T-helper 1 cell treated with Interleukin-12 subunit alpha and Interleukin-12 subunit beta and Interleukin-4 antibody, amounts not matched to agents 30 μg/mL and 1 μg/mL, for 36 hours (primary cell): ENCODE results near the gene NFX1.

ENCODE experiments used
- H3K27ac Mint-ChIP-seq: one replicate; pipeline ENCODE4 v1.8.0; 2021; ENCODE audit warnings: mild to moderate bottlenecking, mixed read lengths
- H3K27me3 Mint-ChIP-seq: one replicate; pipeline ENCODE4 v1.8.0; 2021; ENCODE audit warnings: low read depth, mixed read lengths
- H3K36me3 Mint-ChIP-seq: one replicate; pipeline ENCODE4 v1.8.0; 2021; ENCODE audit warnings: low read depth, mixed read lengths
- H3K4me1 Mint-ChIP-seq: one replicate; pipeline ENCODE4 v1.8.0; 2021; ENCODE audit warnings: low read depth, mixed read lengths
- H3K4me3 Mint-ChIP-seq: one replicate; pipeline ENCODE4 v1.8.0; 2021; ENCODE audit warnings: mild to moderate bottlenecking, moderate library complexity, mixed read lengths
- H3K9me3 Mint-ChIP-seq: one replicate; pipeline ENCODE4 v1.8.0; 2021; ENCODE audit warnings: mixed read lengths

NFX1 gene

DNA sequence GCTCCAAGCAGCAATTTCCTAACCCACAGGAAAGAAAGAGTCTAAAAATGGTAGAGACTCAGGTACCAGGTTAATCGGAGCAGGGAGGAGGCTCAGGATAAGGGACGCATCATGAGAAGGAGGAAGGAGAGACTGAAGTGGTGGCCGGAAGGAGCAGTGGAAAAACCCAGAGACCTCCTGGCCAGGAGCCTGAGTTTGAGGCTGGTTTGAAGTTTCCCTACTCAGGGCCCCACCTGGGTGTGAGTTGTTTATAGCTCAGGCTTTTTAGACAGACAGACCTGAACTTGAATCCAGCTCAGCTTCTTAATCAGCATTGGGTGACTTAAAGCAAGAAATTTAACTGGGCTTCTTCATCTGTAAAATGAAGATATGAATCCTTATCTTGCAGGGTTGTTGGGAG lies 124.0 kb downstream of the NFX1 start:
- no peaks in the 10 kb centered on the region for H3K36me3 Mint-ChIP-seq
- H3K27ac Mint-ChIP-seq, result peak overlapping the region; percentile 94
- H3K9me3 Mint-ChIP-seq, result no peaks in the 10 kb centered on the region
- no peaks in the 10 kb centered on the region for H3K27me3 Mint-ChIP-seq
- peaks cover 43% of the 10 kb centered on the region for H3K4me1 Mint-ChIP-seq
- peak overlapping the region; percentile 40 for H3K4me3 Mint-ChIP-seq

- Mint-ChIP-seq H3K27me3 (peaks cover 3% of the 10 kb centered on the region), H3K4me3 (peak overlapping the region; percentile 77), H3K9me3 (no peaks in the 10 kb centered on the region), H3K4me1 (peaks cover 44% of the 10 kb centered on the region), H3K27ac (peak overlapping the region; percentile 94), H3K36me3 (no peaks in the 10 kb centered on the region)
These were observed 124.7 kb downstream of the NFX1 start for GRCh38 chr9:33414889-33415500.

DNA sequence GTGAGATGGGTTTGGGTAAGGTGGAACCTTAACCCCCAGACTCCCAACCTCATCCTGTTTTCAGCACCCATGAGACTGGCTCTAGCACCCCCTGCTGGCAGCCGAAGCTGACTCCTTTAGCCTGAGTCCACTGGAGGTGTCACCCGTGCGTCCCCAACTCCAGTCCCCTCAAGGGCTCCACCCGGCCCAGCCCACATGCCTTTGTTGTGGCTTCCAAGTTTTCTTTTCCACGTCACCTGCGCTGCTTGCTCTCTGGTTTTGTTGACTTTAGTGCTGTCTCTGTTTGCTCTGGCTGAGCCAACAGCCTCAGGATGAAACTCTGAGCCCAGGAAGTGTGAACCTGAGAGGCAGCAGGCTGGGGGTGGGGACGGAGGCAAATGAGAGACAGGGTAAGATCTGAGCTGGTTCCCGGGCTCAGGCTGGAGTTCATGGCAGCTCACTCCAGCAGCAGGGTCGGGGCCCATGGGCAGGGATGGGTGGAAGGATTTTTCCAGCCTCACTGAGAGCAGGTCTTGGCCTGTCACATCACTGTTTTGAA lies 125.3 kb downstream of the NFX1 start:
- Mint-ChIP-seq H3K36me3 (no peaks in the 10 kb centered on the region), H3K4me1 (peaks cover 48% of the 10 kb centered on the region), H3K4me3 (peak overlapping the region; percentile 77), H3K9me3 (no peaks in the 10 kb centered on the region), H3K27ac (peak overlapping the region; percentile 94), H3K27me3 (peaks cover 8% of the 10 kb centered on the region)

- Mint-ChIP-seq H3K4me1 (peaks cover 48% of the 10 kb centered on the region), H3K36me3 (no peaks in the 10 kb centered on the region), H3K9me3 (no peaks in the 10 kb centered on the region), H3K27me3 (peaks cover 11% of the 10 kb centered on the region), H3K4me3 (peak overlapping the region; percentile 64), H3K27ac (peak overlapping the region; percentile 94)
These were observed 126.7 kb downstream of the NFX1 start for GRCh38 chr9:33416996-33417395.

- no peak overlapping the region for H3K4me3 Mint-ChIP-seq
- peaks cover 48% of the 10 kb centered on the region for H3K4me1 Mint-ChIP-seq
- no peaks in the 10 kb centered on the region for H3K9me3 Mint-ChIP-seq
- H3K27ac Mint-ChIP-seq, result no peak overlapping the region
- H3K27me3 Mint-ChIP-seq, result peaks cover 11% of the 10 kb centered on the region
- H3K36me3 Mint-ChIP-seq, result no peaks in the 10 kb centered on the region
These were observed 127.8 kb downstream of the NFX1 start for GRCh38 chr9:33418090-33418489.

GRCh38 chr9:33419708-33420303 lies 129.5 kb downstream of the NFX1 start:
- H3K27me3 Mint-ChIP-seq, result peaks cover 11% of the 10 kb centered on the region

More at GRCh38 chr9:33419708-33420303, 129.5 kb downstream of the NFX1 start:
- Mint-ChIP-seq H3K4me1 (peaks cover 39% of the 10 kb centered on the region), H3K9me3 (no peaks in the 10 kb centered on the region), H3K27ac (peak overlapping the region; percentile 14), H3K36me3 (no peaks in the 10 kb centered on the region), H3K4me3 (no peak overlapping the region)
